Ectodermal cell (in vitro differentiated cells): ENCODE measurements around the gene NBDY.
"Not testable (repeated sequence)": the region's sequence is repeated elsewhere in the genome, so short reads cannot be mapped to it uniquely, and the experiment has no call there.

Experiments
- H3K27ac ChIP-seq: 2 replicates; pipeline ENCODE4 v1.7.0; 2013; ENCODE audit warnings: mild to moderate bottlenecking, low read depth, low read length; ENCODE audit not compliant: insufficient read depth, poor library complexity, severe bottlenecking
- H3K27me3 ChIP-seq: 2 replicates; pipeline ENCODE4 v1.7.0; 2013; ENCODE audit warnings: mild to moderate bottlenecking, low read length; ENCODE audit not compliant: insufficient read depth, control insufficient read depth, poor library complexity, severe bottlenecking
- H3K36me3 ChIP-seq: one replicate; pipeline ENCODE4 v1.7.0; 2013; ENCODE audit warnings: low read length; ENCODE audit not compliant: control insufficient read depth, insufficient read depth
- H3K4me1 ChIP-seq: one replicate; pipeline ENCODE4 v1.7.0; 2013; ENCODE audit warnings: low read length; ENCODE audit not compliant: control insufficient read depth, insufficient read depth
- H3K4me3 ChIP-seq: 2 replicates; pipeline ENCODE4 v1.7.0; 2013; ENCODE audit warnings: low read depth, low read length, control low read depth; ENCODE audit not compliant: insufficient read depth
- H3K9me3 ChIP-seq: 2 replicates; pipeline ENCODE4 v1.7.0; 2013; ENCODE audit warnings: mild to moderate bottlenecking, low read length, moderate library complexity; ENCODE audit not compliant: control insufficient read depth
- WGBS, 2 experiments: methylation state at CpG; one replicate each; pipeline ENCODE4 v1.1.7; 2013; ENCODE audit warnings: missing lambda C conversion rate in 2 of 2; 5-methylcytosine and 5-hydroxymethylcytosine counted together

The NBDY gene

GRCh38 chrX:56764153-56764974, 35.3 kb downstream of the NBDY start:
- Histone ChIP-seq H3K4me1 (peaks cover 6% of the 10 kb centered on the region), H3K36me3 (no peaks in the 10 kb centered on the region), H3K9me3 (no peaks in the 10 kb centered on the region), H3K4me3 (no peak overlapping the region), H3K27ac (no peak overlapping the region), H3K27me3 (no peaks in the 10 kb centered on the region)
- WGBS, 2 experiments = 66 to 69% methylated on average over 20 of the region's 20 CpGs

- Histone ChIP-seq H3K4me1 (peaks cover 6% of the 10 kb centered on the region), H3K36me3 (no peaks in the 10 kb centered on the region), H3K27ac (no peak overlapping the region), H3K27me3 (no peaks in the 10 kb centered on the region), H3K9me3 (no peaks in the 10 kb centered on the region), H3K4me3 (no peak overlapping the region)
- WGBS, 2 experiments = 86 to 91% methylated on average over 15 of the region's 15 CpGs
These were observed 36.1 kb downstream of the NBDY start for GRCh38 chrX:56764975-56765791.

DNA sequence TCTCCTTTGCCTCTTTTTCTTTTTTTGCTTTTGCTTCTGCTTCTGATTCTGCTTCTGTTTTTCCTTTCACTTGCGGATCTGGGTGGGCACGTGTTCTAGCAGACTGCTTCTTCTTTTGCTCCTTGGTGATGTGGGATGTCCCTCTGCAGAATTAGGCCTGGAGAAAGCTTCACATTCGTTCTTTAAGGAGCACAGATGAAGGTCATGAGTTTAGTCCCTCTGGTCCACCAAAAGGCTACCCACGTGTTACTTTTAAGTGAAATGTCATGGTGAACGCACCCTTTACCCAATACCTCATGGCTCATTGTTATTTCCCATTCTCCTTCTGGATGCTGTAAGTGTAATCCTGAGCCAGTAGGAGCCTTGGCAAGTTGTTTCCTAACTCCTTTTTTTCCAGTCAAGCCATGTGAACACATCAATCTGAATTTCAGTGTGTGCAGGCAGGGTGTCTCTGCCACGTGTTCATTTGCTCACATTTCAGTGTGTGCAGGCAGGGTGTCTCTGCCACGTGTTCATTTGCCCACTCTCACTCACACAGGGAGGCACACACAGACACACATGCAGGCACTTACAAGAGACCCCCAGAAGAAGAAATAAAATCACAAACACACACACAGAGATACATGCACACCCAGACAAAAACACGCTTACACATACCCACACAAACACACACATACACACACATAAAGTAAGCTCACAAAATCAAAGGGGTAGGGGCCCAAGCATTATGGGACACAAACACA, 36.9 kb downstream of the NBDY start:
- no peaks in the 10 kb centered on the region for H3K9me3 ChIP-seq
- 91 to 94% methylated on average over 7 to 8 of the region's 8 CpGs for WGBS, 2 experiments
- H3K4me1 ChIP-seq = peaks cover 6% of the 10 kb centered on the region
- H3K27ac ChIP-seq = no peak overlapping the region
- H3K4me3 ChIP-seq = no peak overlapping the region
- no peaks in the 10 kb centered on the region for H3K27me3 ChIP-seq
- no peaks in the 10 kb centered on the region for H3K36me3 ChIP-seq

DNA sequence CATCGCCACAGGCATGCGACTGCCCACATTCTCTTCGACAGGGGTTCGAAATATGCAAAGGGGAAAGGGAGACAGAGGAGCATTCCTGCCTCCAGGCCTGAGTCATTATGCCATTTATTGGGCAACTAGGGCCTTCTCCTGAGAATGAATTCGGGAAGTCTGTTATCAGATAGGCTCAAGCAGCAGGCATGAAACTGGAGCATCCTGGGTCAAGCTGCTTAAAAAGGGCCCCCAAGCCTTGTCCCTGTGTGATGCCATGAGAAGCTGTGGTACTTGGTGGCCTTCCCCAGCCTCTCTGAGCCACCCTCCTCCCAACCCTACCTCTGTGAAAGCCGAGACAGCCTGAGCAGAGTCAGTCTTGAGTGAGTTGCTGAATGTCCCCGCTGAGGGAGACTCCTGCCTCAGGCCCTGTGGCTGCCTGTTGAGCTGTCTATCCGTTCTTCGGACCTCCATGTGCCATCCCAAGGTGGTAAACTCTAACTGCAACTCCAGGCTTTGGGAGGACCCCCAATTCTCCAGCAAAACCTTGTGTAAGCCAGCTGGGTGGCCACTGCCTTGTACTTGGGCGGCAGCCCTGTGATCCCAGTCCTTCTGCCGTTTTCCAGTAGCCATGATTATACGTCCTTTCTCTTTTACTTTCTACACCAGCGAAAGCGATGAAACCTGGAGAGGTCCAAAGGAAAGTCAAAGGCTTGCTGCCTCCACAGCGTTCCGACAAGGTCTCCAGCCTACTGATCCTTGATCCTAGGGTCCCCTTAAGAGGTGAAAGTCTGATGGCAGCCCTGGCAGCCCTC, 37.7 kb downstream of the NBDY start:
- Histone ChIP-seq H3K9me3 (no peaks in the 10 kb centered on the region), H3K27ac (no peak overlapping the region), H3K36me3 (no peaks in the 10 kb centered on the region), H3K4me3 (no peak overlapping the region), H3K27me3 (no peaks in the 10 kb centered on the region), H3K4me1 (peaks cover 6% of the 10 kb centered on the region)
- WGBS, 2 experiments = 93 to 94% methylated on average over 16 of the region's 16 CpGs

- 91% methylated on average over 27 of the region's 45 CpGs for WGBS, 2 experiments
- not testable (repeated sequence) for H3K4me1 ChIP-seq, H3K27ac ChIP-seq, H3K36me3 ChIP-seq, H3K9me3 ChIP-seq, H3K27me3 ChIP-seq, H3K4me3 ChIP-seq
These were observed 38.5 kb downstream of the NBDY start for GRCh38 chrX:56767348-56768119.

- H3K27me3 ChIP-seq, H3K9me3 ChIP-seq, H3K4me1 ChIP-seq, H3K27ac ChIP-seq, H3K4me3 ChIP-seq, H3K36me3 ChIP-seq: not testable (repeated sequence)
- WGBS, 2 experiments = no CpG with 5 or more reads among the region's 24 CpGs
These were observed 39.1 kb downstream of the NBDY start for GRCh38 chrX:56768120-56768660.

- H3K36me3 ChIP-seq, H3K9me3 ChIP-seq, H3K27ac ChIP-seq, H3K27me3 ChIP-seq, H3K4me1 ChIP-seq, H3K4me3 ChIP-seq: not testable (repeated sequence)
- WGBS, 2 experiments = no CpG with 5 or more reads among the region's 32 CpGs
These were observed 43.9 kb downstream of the NBDY start for GRCh38 chrX:56772675-56773521.

DNA sequence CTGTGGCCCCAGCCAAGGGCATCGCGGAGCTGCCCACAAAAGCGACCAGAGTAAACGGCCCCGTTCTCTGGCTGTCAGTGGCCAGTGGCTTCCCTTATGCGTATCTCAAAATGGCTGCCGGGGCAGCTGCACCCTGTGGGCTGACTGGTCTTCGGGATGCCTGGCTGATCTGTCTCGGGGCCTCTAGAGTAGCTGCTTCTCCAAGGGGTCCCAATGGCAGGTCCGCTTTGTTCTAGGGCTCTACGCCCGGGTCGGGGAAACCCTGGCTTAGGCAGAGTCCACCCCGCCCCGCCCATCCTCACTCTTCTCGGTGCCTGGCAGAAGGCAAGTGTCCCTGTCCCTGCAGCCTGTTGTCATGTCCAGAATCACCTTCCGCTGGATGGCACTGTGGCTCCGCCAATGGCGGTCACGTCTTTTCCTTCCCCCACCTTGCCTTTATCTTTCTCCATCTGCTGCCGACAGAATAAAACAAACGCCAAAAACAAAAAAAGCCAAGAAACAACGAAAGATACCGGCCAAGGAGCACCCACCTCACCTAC, 44.5 kb downstream of the NBDY start:
- H3K9me3 ChIP-seq, H3K4me1 ChIP-seq, H3K27me3 ChIP-seq, H3K36me3 ChIP-seq, H3K4me3 ChIP-seq, H3K27ac ChIP-seq: not testable (repeated sequence)
- no CpG with 5 or more reads among the region's 24 CpGs for whole genome bisulfite sequencing, 2 experiments
